Stimulated activated CD8-positive, alpha-beta memory T cell treated with anti-CD3 and anti-CD28 coated beads, Interleukin-12 subunit alpha, Interleukin-12 subunit beta, amount 100 ng/mL, for 24 hours (primary cell): ENCODE data around the gene SLC8A2.
"Not testable (repeated sequence)": the region's sequence is repeated elsewhere in the genome, so short reads cannot be mapped to it uniquely, and the experiment has no call there.

Experiments used
- DNase-seq: peaks from one replicate; pipeline ENCODE4 v3.0.0-alpha.2; 2020; ENCODE audit errors: extremely low read depth

SLC8A2 gene

DNA sequence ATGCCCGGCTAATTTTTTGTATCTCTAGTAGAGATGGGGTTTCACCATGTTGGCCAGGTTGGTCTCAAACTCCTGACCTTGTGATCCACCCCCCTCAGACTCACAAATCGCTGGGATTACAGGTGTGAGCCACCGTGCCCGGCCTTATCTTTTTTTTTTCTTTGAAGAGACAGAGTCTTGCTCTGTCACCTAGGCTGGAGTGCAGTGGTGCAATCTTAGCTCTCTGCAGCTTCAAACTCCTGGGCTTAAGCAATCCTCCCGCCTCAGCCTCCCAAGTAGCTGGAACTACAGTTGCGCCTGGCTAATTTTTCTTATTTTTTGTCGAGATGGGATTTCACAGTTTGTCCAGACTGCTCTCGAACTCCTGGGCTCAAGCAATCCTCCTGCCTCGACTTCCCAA lies 60.0 kb downstream of the SLC8A2 start:
- DNase-seq = not testable (repeated sequence)

DNA sequence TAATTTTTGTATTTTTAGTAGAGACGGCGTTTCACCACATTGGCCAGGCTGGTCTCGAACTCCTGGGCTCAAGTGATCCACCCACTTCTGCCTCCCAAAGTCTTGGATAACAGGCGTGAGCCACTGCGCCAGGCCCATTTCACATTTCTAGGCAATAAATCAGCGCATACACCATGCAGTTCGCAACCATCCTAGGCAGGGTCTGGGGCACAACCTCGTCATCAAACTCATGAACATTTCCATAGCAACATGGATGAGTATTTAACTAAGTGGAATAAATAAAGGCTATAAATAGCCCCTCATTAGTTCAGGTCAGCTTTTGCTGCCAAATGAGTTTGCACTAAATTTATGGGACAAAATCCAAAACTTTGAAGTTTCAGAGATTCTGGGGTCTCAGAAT lies 60.6 kb downstream of the SLC8A2 start:
- DNase-seq = no peak

DNA sequence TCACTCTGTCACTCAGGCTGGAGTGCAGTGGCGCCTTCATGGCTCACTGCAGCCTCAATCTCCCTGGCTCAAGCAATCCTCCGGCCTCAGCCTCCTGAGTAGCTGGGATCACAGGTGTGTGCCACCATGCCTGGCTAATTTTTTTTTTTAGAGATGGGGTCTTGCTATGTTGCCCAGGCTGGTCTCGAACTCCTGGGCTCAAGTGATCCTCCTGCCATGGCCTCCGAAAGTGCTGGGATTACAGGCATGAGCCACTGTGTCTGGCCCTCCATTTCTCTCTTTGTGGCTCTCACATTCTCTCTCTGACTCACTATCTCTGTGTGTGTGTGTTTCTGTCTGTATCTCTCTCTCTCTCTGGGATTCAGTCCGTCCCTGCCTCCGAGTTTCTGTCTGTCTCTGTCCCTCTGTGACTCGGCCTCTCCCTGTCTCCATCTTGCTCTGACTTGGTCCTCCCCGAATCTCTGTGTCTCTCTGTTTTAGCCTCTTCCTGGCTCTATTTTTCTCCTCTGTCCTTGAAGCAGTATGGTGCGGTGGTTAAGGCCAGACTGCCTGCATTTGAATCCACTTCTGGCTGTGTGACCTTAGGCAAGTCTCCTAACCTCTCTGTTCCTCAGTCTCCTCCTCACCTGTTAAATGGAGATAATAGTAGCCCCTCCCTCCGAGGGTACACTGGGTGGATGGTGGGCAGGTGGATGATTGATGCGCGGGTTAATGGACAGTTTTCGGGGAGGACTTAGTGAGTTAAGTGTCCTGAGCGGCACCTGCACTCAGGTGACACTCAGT lies 63.3 kb downstream of the SLC8A2 start:
- DNase-seq = no peak

DNA sequence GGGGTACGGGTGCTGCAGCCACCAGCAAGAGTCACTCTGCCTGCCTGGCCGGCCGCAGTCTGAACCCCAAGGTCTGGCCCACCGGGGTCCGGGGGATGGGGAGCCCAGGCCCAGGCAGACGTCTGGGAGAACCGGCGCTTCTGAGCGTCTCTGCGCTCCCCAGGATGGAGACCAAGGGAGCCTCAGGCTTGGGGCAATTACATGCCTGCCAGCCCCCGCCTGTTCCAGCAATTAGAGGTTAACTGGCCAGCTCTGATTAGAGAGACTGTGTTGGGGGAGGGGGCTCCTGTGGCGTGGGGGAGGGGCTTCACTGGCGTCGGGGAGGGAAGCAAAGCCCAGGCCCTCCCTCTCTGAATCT lies 64.3 kb downstream of the SLC8A2 start:
- no peak for DNase-seq

DNA sequence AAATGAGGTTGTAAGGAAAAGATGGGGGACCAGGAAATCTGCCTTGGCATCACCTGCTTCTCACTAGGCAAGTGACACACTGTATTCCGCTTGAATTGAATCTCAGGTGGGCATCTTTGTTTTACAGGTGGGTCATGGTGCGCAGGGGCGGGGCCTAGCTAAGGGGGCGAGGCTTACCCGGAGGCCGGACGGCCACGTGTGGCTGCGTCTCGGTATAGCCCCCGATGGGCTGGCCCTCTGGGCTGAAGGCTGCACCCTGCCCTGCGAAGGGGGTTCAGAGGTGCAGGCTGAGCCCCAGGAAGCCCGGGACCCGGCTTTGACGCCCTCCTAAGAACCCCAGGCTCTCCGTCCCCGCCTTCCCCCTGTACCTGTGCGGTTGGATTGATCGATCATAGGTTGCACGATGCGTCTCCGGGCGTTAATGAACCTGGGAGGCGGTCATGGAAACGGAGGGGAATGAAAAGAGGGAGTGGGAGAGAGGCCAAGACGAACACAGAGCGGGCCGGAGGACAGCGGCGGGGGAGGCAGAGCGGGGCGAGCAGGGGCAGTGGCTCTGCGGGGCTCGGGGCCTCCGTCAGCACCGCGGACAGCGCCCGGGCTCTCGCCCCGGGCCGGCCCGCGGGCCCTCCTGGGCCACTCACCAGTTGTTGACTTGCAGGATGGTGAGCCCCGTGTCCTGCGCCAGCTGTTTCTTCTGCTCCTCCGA lies 64.8 kb downstream of the SLC8A2 start:
- no peak for DNase-seq

DNA sequence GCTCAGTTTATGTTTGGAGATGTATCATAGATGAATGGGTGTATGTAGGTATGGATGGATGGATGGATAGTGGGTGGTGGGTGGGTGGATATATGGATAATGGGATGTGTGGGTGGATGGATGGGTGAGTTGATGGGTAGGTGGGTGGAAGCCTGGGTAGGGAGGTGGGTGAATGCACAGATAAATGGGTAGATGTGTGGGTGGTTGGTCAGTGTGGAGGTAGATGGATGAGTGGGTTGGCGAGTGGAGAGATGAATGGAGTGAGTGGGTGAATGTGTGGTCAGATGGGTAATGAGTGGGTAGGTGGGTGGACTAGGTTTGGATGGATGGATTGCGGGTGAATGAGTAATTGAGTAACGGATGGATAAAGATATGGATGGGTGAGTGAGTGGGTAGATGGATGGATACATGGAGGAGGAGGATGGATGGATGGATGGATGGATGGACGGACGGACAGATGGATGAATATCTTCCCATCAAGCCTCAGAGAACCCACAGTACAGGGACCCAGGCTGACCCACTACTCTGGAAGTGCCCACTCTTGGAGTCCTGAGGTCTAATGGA lies 65.8 kb downstream of the SLC8A2 start:
- no peak for DNase-seq

DNA sequence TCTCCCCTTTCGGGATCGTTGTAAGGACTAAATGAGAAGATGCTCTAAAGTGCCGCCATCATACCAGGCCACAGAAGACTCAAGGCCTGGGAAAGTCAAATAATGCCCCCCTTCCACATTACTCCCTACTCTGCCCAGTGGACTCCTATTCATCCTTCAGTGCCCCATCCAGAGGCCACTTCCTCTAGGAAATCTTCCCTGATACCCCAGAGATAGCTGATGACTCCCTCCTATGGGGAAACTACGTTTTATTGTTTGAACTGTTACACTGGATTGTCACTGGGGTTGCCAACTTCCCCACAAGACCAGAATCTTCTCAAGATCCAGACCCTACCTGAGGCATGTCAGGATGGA lies 66.5 kb downstream of the SLC8A2 start:
- DNase-seq = no peak

DNA sequence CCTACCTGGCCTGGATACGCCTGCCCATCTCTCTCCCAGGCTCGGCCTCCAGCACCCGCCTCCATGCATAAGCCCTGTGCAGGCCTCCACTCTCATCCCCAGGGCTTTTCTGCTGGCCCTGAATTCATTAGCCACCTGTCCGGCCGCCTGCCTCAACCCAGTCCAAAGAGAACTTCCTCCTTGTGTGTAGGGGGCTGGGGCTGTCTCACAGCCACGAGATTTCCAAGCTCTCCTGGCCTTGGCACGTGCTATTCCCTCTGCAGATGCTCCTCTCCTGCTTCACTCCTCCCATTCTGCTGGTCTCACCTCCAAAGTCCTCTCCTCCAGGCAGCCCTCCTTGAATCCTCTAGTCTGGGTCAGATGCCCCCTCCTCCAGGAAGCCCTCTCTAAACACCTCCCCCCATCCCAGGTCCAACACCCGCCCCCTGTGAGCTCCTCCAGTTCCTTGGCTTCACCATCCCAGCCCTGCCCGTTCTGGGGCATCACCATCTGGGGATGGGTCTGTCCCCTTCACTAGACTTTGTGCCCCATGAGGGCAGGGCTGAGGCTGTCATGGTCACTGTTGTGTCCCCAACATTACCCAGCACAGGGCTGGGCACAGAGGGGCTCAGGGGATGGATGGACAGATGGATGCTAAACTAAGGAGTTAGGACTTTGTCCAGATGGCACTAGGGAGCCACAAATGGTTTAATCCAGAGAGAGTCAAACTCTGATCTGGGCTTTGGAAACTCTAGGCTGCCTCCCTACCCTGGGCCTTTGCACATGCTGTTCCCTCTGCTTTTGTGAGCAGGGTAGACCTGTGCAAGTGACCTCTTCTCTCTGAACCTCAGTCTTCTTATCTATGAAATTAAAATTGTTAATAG lies 67.1 kb downstream of the SLC8A2 start:
- DNase-seq = no peak

DNA sequence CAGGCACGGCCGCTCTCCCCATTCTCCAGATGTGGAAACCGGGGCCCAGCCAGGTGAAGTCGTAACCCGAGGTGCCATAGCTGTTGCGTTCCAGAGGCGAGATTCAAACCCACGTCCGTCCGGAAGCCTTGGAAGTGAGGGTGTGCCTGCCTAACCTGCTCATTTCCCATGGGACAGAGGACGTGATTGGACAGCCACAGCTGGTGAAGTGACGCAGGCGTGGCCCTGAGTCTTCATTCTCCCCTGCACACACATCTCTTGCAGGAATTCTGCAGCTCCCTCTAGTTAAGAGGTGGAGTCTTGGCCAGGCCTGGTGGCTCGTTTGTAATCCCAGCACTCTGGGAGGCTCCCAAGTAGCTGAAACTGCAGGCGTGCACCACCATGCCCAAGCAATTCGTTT lies 69.2 kb downstream of the SLC8A2 start:
- no peak for DNase-seq

DNA sequence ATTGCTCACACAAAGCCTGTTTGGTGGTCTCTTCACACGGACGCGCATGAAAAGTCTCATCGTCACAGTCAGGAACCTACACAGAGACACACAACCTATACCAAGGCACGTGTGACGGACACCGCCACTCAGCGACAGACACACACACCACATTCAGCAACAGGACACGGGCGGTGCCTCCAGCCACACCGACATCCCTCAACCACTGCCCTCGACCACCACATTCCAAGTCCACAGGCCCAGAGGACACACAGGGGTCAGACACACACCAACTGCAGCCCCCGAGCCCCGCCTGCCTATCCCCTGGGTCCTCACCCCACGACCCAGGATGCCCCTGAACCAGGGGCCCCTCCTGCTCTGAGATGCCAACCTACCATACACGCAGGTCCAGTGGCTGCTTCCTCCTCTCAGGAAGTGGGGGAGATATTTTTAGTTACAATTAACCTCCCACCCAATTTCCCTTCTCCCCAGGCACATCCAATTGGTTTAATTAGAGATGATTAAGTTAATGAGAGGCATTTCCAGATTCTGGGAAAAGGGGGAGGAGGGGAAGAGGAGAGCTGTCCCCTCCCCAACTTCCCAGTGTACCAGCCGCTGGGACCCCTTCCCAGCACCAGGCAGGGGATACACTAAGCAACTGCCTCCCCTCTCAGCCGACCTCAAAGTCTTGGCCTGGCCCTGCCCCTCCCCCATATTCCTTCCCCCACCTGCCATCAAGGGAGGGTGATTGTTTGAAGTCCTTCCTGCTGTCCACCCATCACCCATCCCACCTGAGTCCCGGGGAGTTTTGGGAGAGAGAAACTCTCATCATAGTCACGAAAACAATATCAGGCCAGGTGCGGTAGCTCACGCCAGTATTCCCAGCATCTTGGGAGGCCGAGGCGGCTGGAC lies 72.7 kb downstream of the SLC8A2 start:
- DNase-seq = no peak

DNA sequence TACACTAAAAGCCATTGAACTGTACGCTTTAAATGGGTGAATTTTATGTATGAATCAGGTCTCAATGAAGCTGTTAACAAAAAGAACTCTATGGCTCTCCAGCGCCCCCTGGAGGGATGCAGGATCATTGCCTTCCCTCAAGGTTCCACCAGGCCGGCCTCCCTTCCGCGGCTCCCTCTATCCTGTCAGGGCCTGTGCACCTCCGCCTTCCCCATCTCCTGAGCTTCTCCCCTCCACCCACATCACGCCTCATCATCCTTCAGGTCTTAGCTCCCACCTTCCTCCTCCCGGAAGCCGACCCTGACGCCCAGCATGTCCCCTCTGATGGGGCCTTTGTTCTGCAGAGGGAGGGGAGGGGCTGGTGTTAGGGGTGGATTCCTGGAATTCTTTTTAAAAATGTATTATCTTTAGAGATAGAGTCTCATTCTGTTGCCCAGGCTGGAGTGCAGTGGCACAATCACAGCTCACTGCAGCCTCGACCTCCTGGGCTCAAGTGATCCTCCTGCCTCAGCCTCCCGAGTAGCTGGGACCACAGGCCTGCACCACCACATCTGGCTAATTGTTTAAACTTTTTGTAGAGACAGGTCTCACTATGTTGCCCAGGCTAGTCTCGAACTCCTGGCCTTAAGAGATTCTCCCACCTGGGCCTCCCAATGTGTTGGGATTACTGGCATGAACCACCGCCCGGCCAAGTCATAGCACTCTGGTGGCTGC lies 80.0 kb downstream of the SLC8A2 start:
- peak; percentile 47 for DNase-seq

DNA sequence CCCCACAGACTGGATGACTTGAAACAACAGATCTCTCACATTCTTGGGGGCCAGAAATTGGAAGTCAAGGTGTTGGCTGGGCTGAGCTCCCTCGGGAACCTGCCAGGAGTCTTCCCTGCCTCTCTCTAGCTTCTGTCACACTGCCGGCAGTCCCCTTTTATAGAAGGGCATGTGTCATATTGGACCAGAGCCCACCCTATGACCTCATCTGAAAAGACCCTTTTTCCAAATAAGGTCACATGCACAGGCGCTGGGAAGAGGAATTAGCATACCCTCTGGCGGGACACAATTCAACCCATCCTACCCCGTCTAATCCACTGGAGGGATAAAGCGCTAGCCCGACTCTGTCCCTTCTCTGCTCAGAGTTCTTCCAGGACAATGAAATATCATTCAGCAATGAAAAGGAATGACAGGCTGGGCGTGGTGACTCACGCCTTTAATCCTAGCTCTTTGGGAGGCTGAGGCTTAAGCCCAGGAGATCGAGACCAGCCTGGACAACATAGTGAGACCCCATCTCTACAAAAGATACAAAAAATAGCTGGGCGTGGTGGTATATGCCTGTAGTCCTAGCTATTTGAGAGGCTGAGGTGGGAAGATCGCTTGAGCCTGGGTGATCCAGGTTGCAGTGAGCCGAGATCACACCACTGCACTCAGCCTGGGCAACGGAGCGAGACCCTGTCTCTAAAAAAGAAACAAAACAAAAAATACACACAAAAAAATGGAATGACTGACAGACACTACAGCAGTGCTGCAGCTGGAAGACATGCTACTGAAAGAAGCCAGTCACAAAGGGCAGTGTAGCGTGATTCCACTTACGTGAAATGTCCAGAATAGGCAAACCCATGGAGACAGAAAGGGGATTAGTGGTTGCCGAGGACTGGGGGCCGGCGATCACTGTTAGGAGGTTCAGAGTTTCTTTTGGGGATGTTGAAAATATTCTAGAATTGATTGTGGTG lies 80.9 kb downstream of the SLC8A2 start:
- DNase-seq = no peak

DNA sequence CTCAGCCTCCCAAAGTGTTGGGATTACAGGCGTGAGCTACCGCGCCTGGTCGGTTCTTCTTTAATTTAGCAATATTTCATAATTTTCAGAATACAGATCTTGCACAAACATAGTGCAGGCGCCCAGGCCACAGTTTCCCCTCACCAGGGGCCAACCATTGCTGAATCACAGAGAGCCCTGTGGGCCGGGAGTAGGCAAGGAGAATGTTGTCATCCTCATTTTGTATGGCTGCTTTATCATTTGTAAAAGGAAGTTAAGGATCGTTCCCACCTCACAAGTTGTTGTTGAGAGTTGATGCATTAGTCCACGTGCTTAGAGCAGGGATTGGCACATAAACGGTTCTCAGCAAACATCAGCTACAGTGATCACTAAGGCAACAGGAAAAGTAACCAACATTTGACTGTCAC lies 82.5 kb downstream of the SLC8A2 start:
- no peak for DNase-seq

DNA sequence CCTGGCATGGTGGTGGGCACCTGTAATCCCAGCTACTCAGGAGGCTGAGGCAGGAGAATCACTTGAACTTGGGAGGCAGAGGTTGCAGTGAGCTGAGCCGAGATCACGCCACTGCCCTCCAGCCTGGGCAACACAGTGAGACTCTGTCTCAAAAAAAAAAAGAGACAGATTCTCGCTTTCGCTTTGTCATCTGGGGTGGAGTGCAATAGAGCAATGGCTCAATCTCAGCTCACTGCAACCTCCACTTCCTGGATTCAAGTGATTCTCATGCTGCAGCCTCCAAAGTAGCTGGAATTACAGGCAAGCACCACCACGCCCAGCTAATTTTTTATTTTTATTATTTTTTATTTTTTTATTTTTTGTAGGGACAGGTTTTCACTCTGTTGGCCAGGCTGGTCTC lies 83.0 kb downstream of the SLC8A2 start:
- DNase-seq = not testable (repeated sequence)

DNA sequence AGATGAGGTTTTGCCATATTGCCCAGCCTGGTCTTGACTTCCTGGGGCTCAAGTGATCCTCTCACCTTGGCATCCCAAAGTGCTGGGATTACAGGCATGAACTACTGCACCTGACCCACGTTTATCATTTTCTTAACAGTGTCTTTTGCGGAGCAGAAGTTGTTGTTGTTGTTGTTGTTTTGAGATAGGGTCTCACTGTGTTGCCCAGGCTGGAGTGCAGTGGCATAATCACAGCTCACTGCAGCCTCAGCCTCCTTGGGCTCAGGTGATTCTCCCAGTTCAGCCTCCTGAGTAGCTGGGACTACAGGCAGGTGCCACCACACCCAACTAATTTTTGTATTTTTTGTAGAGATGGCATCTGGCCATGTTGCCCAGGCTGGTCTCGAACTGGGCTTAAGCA lies 84.1 kb downstream of the SLC8A2 start:
- not testable (repeated sequence) for DNase-seq

DNA sequence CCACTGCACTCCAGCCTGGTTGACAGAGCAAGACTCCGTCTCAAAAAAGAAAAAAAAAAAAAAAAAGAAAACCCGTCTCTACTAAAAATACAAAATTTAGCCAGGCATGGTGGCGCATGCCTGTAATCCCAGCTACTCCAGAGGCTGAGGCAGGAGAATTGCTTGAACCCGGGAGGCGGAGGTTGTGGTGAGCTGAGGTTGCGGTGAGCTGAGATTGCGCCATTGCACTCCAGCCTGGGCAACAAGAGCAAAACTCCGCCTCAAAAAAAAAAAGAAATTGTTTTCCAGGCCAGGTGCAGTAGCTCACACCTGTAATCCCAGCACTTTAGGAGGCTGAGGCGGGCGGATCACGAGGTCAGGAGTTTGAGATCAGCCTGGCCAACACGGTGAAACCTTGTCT lies 85.1 kb downstream of the SLC8A2 start:
- not testable (repeated sequence) for DNase-seq

DNA sequence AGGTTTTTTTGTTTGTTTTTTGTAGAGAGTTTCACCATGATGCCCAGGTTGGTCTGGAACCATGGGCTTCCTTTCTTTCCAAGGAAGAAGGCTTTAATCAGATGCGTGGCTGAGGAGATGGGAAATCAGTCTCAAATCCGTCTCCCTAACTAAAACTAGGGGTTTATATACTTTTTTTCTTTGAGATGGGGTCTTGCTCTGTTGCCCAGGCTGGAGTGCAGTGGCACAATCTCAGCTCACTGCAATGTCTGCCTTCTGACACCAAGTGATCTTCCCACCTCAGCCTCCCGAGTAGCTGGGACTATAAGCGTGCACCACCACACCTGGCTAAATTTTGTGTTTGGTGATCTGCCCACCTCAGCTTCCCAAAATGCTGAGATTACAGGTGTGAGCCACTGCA lies 87.2 kb downstream of the SLC8A2 start:
- not testable (repeated sequence) for DNase-seq

DNA sequence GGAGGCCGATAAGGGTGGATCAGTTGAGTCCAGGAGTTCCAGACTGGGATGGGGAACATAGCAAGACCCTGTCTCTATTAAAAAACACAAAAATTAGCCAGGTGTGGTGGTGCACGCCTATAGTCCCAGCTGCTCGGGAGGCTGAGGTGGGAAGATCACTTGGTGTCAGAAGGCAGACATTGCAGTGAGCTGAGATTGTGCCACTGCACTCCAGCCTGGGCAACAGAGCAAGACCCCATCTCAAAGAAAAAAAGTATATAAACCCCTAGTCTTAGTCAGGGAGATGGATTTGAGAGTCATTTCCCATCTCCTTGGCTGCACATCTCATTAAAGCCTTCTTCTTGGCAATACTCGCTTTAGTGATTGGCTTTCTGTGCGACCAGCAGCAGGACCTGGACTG lies 87.8 kb downstream of the SLC8A2 start:
- DNase-seq = not testable (repeated sequence)

DNA sequence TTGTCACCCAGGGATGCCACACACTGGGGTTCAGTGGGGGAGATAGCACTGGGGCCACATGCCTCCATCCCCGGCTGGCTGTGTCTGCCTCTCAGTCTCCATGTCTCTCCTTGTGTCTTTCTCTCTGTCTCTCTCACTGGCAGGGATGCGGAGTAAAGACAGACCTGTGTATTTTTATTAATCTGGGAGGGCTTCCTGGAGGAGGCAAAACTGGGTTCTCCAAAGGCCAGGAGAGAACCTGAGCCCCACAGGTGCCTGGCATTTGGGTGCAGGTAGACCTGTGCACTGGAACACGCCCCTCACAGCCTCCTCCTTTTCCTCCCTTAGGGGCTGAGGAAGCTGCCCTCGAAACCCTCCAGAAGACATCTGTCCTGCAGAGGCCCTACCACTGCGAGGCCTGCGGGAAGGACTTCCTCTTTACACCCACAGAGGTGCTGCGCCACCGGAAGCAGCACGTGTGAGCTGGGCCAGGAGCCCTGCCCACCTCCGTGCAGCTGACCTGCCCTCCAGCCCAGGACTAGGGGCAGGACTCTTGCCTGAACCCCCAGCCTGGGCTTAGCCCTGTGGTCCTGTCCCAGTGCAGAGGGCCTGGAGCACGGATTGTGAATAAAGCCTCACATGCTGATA lies 89.9 kb downstream of the SLC8A2 start:
- DNase-seq = no peak
